Neural cell (in vitro differentiated cells): Measurements from ENCODE around the gene ACSS1. TPM values are rescaled to one million over a fixed set of nuclear protein-coding genes. Genes with fewer than 3 reads are reported as not detected.

Experiments
- H2AFZ ChIP-seq: fragments of 200-600, 300-800 bp; sonication (generic), shearing (Covaris generic); 2 replicates; pipeline ENCODE4 v1.6.0; 2014; ENCODE audit warnings: low read depth, mild to moderate bottlenecking, antibody characterized with exemption, low read length, moderate library complexity
- H3F3A ChIP-seq: fragments of 200-600 bp; shearing (Covaris generic); 2 replicates; pipeline ENCODE4 v1.6.1; 2016; ENCODE audit warnings: mild to moderate bottlenecking, moderate library complexity, mixed read lengths, antibody characterized with exemption, low read length; ENCODE audit not compliant: insufficient read depth, poor library complexity, severe bottlenecking
- H3K27ac ChIP-seq: fragments of 200-600, 300-800 bp; sonication (generic), shearing (Covaris generic); 2 replicates; pipeline ENCODE4 v1.5.1; 2014; ENCODE audit warnings: mild to moderate bottlenecking, low read length, moderate library complexity
- H3K27me3 ChIP-seq: fragments of 300-800, 200-600 bp; sonication (generic), shearing (Covaris generic); 2 replicates; pipeline ENCODE4 v1.6.0; 2014; ENCODE audit warnings: mild to moderate bottlenecking, low read depth, low read length, moderate library complexity; ENCODE audit not compliant: insufficient read depth
- H3K36me3 ChIP-seq: fragments of 300-800, 200-600 bp; sonication (generic), shearing (Covaris generic); 2 replicates; pipeline ENCODE4 v1.5.1; 2014; ENCODE audit warnings: mild to moderate bottlenecking, antibody characterized with exemption, low read length, moderate library complexity; ENCODE audit not compliant: insufficient read depth
- H3K4me2 ChIP-seq: fragments of 300-800, 200-600 bp; sonication (generic), shearing (Covaris generic); 2 replicates; pipeline ENCODE4 v1.6.0; 2014; ENCODE audit warnings: mild to moderate bottlenecking, low read length
- H3K4me3 ChIP-seq: fragments of 300-800, 200-600 bp; sonication (generic), shearing (Covaris generic); 2 replicates; pipeline ENCODE4 v1.5.1; 2014; ENCODE audit warnings: mild to moderate bottlenecking, low read length, moderate library complexity
- H3K79me2 ChIP-seq: fragments of 200-600 bp; shearing (Covaris generic); replicated peaks from 2 replicates; pipeline ENCODE4 v1.6.0; 2014; ENCODE audit warnings: mild to moderate bottlenecking, low read length, moderate library complexity; ENCODE audit not compliant: insufficient read depth
- H3K9ac ChIP-seq: fragments of 300-800, 200-600 bp; sonication (generic), shearing (Covaris generic); 2 replicates; pipeline ENCODE4 v1.6.1; 2016; ENCODE audit warnings: mild to moderate bottlenecking, low read length, mixed read lengths
- H3K9me2 ChIP-seq: fragments of 200-600 bp; shearing (Covaris generic); 2 replicates; pipeline ENCODE4 v1.6.1; 2016; ENCODE audit warnings: mild to moderate bottlenecking, low read length, mixed read lengths; ENCODE audit not compliant: insufficient read depth
- H3K9me3 ChIP-seq: fragments of 200-600, 300-800 bp; sonication (generic), shearing (Covaris generic); 2 replicates; pipeline ENCODE4 v1.6.1; 2016; ENCODE audit warnings: mild to moderate bottlenecking, mixed run types, low read length, moderate library complexity, mixed read lengths
- H4K20me1 ChIP-seq: fragments of 200-600 bp; shearing (Covaris generic); 2 replicates; pipeline ENCODE4 v1.6.1; 2016; ENCODE audit warnings: mild to moderate bottlenecking, mixed run types; ENCODE audit not compliant: insufficient read depth
- CTCF ChIP-seq: fragments of 450-650 bp; IDR thresholded peaks from 2 replicates; pipeline ENCODE4 v1.5.1; 2014; ENCODE audit warnings: antibody characterized with exemption, mild to moderate bottlenecking, moderate library complexity; ENCODE audit not compliant: poor library complexity, severe bottlenecking
- EP300 ChIP-seq: fragments of 450-650 bp; conservative IDR thresholded peaks from 2 replicates; pipeline ENCODE4 v1.6.1; 2014; ENCODE audit warnings: antibody characterized with exemption, mild to moderate bottlenecking, moderate library complexity; ENCODE audit not compliant: poor library complexity, severe bottlenecking
- EZH2 ChIP-seq: fragments of 200-600, 300-800 bp; shearing (Covaris generic), sonication (generic); IDR thresholded peaks from 2 replicates; pipeline ENCODE4 v1.6.1; 2014; ENCODE audit warnings: antibody characterized with exemption, low read length, borderline replicate concordance, mild to moderate bottlenecking; ENCODE audit not compliant: insufficient read depth, poor library complexity, severe bottlenecking
- MXI1 ChIP-seq: fragments of 450-650 bp; conservative IDR thresholded peaks from 2 replicates; pipeline ENCODE4 v1.6.1; 2014; ENCODE audit warnings: antibody characterized with exemption, mild to moderate bottlenecking; ENCODE audit not compliant: poor library complexity, severe bottlenecking
- POLR2AphosphoS5 ChIP-seq: IDR thresholded peaks from 2 replicates; pipeline ENCODE4 v1.6.1; 2012
- RAD21 ChIP-seq: fragments of 450-650 bp; conservative IDR thresholded peaks from 2 replicates; pipeline ENCODE4 v1.6.1; 2014; ENCODE audit warnings: antibody characterized with exemption, mild to moderate bottlenecking, moderate library complexity
- REST ChIP-seq: IDR thresholded peaks from 2 replicates; pipeline ENCODE4 v1.6.1; 2012; ENCODE audit warnings: borderline replicate concordance
- SMC3 ChIP-seq: fragments of 450-650 bp; conservative IDR thresholded peaks from 2 replicates; pipeline ENCODE4 v1.6.1; 2014; ENCODE audit warnings: antibody characterized with exemption, mild to moderate bottlenecking, moderate library complexity; ENCODE audit not compliant: poor library complexity
- TAF1 ChIP-seq: IDR thresholded peaks from 2 replicates; pipeline ENCODE4 v1.6.1; 2012; ENCODE audit warnings: low read depth
- polyA plus RNA-seq: library from polyadenylated mRNA; depleted of rRNA; stranded (reverse); fragments of >200 nt; gene quantifications from 2 replicates; pipeline ENCODE4 v1.2.3, GENCODE V29; 2014

ACSS1 gene
- polyA plus RNA-seq, 1 donor from 2014 or later, result not detected

GRCh38 chr20:25013478-25014380 lies 44.2 kb downstream of the ACSS1 start:
- TF ChIP-seq MXI1 (no peak), REST (no peak), CTCF (no peak), POLR2AphosphoS5 (no peak), SMC3 (no peak), TAF1 (no peak), EP300 (no peak), RAD21 (no peak), EZH2 (no peak)
- Histone ChIP-seq H2AFZ (no peak overlapping the region), H3K9me2 (no peaks in the 10 kb centered on the region), H3K4me2 (no peak overlapping the region), H3K79me2 (no peaks in the 10 kb centered on the region), H3K27ac (no peak overlapping the region), H3K9me3 (no peaks in the 10 kb centered on the region), H3K9ac (no peak overlapping the region), H3K4me3 (no peak overlapping the region), H3K36me3 (no peaks in the 10 kb centered on the region), H4K20me1 (no peaks in the 10 kb centered on the region), H3F3A (no peaks in the 10 kb centered on the region), H3K27me3 (no peaks in the 10 kb centered on the region)

GRCh38 chr20:25012616-25013189 lies 45.2 kb downstream of the ACSS1 start:
- no peak overlapping the region for H3K9ac ChIP-seq
- H4K20me1 ChIP-seq, result no peaks in the 10 kb centered on the region
- H3K9me3 ChIP-seq, result no peaks in the 10 kb centered on the region
- H3K27ac ChIP-seq, result no peak overlapping the region
- no peaks in the 10 kb centered on the region for H3F3A ChIP-seq
- H3K4me3 ChIP-seq, result no peak overlapping the region
- H3K27me3 ChIP-seq, result no peaks in the 10 kb centered on the region
- TF ChIP-seq EP300 (no peak), EZH2 (no peak), MXI1 (no peak), SMC3 (no peak), RAD21 (no peak), POLR2AphosphoS5 (no peak)
- no peak overlapping the region for H3K4me2 ChIP-seq
- no peak overlapping the region for H2AFZ ChIP-seq
- H3K9me2 ChIP-seq, result no peaks in the 10 kb centered on the region
- H3K79me2 ChIP-seq, result no peaks in the 10 kb centered on the region
- H3K36me3 ChIP-seq, result no peaks in the 10 kb centered on the region
